ENCODE measurements around the gene EPHB2. TPM values are rescaled to one million over a fixed set of nuclear protein-coding genes. Genes with fewer than 3 reads are reported as not detected.

The EPHB2 gene
- total RNA-seq, 1 experiment from 2014 or later = 0.79 TPM

DNA sequence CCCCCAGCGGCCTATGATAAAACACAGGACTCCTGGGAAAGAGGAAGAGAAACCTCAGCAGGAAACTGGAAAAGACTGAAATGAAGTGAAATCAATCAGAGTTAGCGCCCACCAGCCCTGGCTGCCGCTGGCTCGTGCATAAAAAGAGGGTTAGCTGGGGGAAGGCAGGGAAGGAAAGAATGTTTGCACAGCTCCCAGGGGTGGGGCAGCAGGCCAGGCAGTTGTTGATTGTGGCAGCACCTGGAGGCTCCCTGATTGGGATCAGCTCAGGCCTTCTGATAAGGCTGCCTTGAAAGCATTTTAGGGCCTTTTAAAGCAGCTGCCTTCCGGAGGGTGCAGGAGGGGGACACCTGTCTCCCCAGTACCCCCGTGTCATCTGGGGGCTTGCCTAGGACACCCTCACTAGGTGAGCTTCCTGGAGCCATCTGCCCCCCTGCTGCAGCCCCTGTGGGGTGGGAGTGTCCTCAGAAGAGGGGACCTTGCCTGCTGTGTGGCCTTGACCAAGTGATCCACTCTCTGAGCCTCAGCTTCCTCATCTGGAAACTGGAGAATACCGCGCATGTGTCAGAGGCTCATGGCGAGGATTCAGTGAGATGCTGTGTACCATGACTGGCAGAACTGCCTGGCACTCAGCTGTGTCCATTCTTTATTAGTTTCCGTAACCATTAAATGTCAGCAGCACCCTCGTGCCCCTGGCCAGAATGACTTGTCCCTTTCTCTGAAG lies 6.6 kb downstream of the EPHB2 start:
- no peaks in the 10 kb centered on the region for H3K36me3 Mint-ChIP-seq (ENCODE audit: insufficient read depth, unreplicated experiment)
- ChIA-PET CTCF (interaction anchor here (0.7 to 5.7 kb wide), 2 partner anchors 9 to 13 kb away, joined by 4 to 32 read pairs; no protein-coding TSS in a partner anchor), POLR2A (no interaction called here)
- no peak overlapping the region for H3K4me3 Mint-ChIP-seq (ENCODE audit: unreplicated experiment)
- TF ChIP-seq CTCF (IDR thresholded peaks at IDR 0.05; ENCODE audit: unreplicated experiment) = no peak
- no peak for DNase-seq (ENCODE audit: unreplicated experiment)
- no peaks in the 10 kb centered on the region for H3K4me1 Mint-ChIP-seq (ENCODE audit: insufficient read depth, unreplicated experiment)
- no peaks in the 10 kb centered on the region for H3K9me3 Mint-ChIP-seq (ENCODE audit: unreplicated experiment)
- no peaks in the 10 kb centered on the region for H3K27me3 Mint-ChIP-seq (ENCODE audit: insufficient read depth, unreplicated experiment)
- no peak overlapping the region for H3K27ac Mint-ChIP-seq (ENCODE audit: low read depth, unreplicated experiment)
- no TSS peak for BruUV-seq (replicated peaks)
- intact Hi-C loops (cut with micrococcal nuclease) = no loop called here

DNA sequence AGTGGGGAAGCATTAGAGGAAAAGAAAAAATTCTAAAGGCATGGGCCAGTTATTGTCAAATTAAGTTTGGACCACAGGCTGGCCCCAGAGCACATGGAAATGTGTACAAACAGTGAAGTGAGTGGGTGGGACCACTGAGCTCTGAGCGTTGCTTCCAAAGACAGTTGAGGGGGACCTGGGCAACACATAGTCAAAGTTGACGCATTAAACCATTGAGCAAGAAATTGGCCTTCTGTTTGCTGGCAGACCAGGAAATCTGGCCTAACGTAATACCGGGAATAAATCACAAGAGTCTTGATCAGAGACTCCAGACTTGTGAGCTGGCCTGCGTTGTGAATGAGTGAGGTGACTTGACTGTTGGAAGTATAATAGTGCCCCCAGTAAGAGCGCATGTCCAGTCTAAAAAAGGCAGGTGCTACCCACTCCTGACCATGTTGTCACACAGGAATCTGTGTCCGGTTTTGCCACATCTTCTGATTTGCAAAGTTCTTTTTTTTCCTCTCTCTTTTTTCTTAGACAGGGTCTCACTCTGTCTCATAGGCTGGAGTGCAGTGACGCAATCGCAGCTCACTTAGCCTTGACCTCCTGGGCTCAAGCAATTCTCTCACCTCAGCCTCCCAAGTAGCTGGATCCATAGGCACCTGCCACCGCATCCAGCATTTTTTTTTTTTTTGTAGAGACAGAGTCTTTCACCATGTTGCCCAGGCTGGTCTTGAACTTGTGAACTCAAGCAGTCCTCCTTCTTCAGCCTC lies 10.7 kb downstream of the EPHB2 start:
- DNase-seq (ENCODE audit: unreplicated experiment) = no peak
- Mint-ChIP-seq H3K9me3 (ENCODE audit: unreplicated experiment) (no peaks in the 10 kb centered on the region), H3K4me1 (ENCODE audit: insufficient read depth, unreplicated experiment) (no peaks in the 10 kb centered on the region), H3K36me3 (ENCODE audit: insufficient read depth, unreplicated experiment) (no peaks in the 10 kb centered on the region), H3K4me3 (ENCODE audit: unreplicated experiment) (no peak overlapping the region), H3K27me3 (ENCODE audit: insufficient read depth, unreplicated experiment) (peaks cover 20% of the 10 kb centered on the region), H3K27ac (ENCODE audit: low read depth, unreplicated experiment) (no peak overlapping the region)
- intact Hi-C loops (cut with micrococcal nuclease) = no loop called here
- CTCF ChIA-PET = interaction anchor here (1.2 kb wide), 1 partner anchor 16 kb away, joined by 3 read pairs; no protein-coding TSS in a partner anchor
- no peak for TF ChIP-seq CTCF (IDR thresholded peaks at IDR 0.05; ENCODE audit: unreplicated experiment)
- no TSS peak for BruUV-seq (replicated peaks)
- POLR2A ChIA-PET = no interaction called here

DNA sequence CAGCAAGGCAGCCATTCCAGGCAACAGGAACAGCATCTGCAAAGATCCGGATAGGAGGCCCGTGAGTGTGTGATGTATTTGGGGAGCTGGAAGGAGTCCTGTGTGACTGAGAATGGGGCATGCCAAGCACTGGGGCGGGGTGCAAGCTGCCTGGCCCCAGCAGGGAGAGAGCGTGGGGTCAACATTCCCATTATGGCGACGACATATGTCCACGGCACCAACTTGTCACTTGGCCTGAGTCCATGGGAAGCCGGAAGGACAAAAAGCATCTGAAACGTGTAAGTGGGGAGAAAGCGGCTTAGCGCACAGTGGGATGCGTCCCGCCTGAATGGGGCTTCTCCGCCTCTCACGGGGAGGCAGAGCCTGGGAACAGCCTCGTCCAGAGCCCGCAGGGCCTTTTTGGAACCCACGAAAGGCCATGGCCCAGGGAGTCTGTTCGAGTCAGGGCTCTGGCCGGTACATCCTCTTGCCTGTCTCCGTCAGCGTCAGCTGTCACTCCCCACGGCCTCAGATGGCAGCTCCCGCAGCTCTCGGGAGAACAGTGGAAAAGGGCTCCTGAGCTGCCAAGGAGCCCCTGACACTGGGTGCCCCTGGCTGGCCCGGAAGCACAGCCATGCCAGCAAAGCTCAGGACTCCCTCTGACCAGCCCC lies 12.4 kb downstream of the EPHB2 start:
- H3K27ac Mint-ChIP-seq (ENCODE audit: low read depth, unreplicated experiment) = no peak overlapping the region
- DNase-seq (ENCODE audit: unreplicated experiment) = no peak
- H3K27me3 Mint-ChIP-seq (ENCODE audit: insufficient read depth, unreplicated experiment) = peaks cover 30% of the 10 kb centered on the region
- no peaks in the 10 kb centered on the region for H3K9me3 Mint-ChIP-seq (ENCODE audit: unreplicated experiment)
- POLR2A ChIA-PET = no interaction called here
- CTCF ChIA-PET = interaction anchor here (1.3 kb wide), 1 partner anchor 139 kb away, joined by 3 read pairs; no protein-coding TSS in a partner anchor
- no peaks in the 10 kb centered on the region for H3K4me1 Mint-ChIP-seq (ENCODE audit: insufficient read depth, unreplicated experiment)
- no peak for TF ChIP-seq CTCF (IDR thresholded peaks at IDR 0.05; ENCODE audit: unreplicated experiment)
- H3K36me3 Mint-ChIP-seq (ENCODE audit: insufficient read depth, unreplicated experiment) = no peaks in the 10 kb centered on the region
- intact Hi-C loops (cut with micrococcal nuclease) = no loop called here
- H3K4me3 Mint-ChIP-seq (ENCODE audit: unreplicated experiment) = no peak overlapping the region
- no TSS peak for BruUV-seq (replicated peaks)

GRCh38 chr1:22727873-22728272 lies 17.2 kb downstream of the EPHB2 start:
- intact Hi-C loops (cut with micrococcal nuclease) = no loop called here
- H3K27ac Mint-ChIP-seq (ENCODE audit: low read depth, unreplicated experiment) = no peak overlapping the region
- H3K4me1 Mint-ChIP-seq (ENCODE audit: insufficient read depth, unreplicated experiment) = no peaks in the 10 kb centered on the region
- CTCF ChIA-PET = interaction anchor here (0.7 kb wide), 1 partner anchor 30 kb away, joined by 4 read pairs; no protein-coding TSS in a partner anchor
- peaks cover 30% of the 10 kb centered on the region for H3K27me3 Mint-ChIP-seq (ENCODE audit: insufficient read depth, unreplicated experiment)
- POLR2A ChIA-PET = no interaction called here
- no peak for TF ChIP-seq CTCF (IDR thresholded peaks at IDR 0.05; ENCODE audit: unreplicated experiment)
- no peaks in the 10 kb centered on the region for H3K9me3 Mint-ChIP-seq (ENCODE audit: unreplicated experiment)
- H3K36me3 Mint-ChIP-seq (ENCODE audit: insufficient read depth, unreplicated experiment) = no peaks in the 10 kb centered on the region
- DNase-seq (ENCODE audit: unreplicated experiment) = no peak
- BruUV-seq (replicated peaks) = no TSS peak
- H3K4me3 Mint-ChIP-seq (ENCODE audit: unreplicated experiment) = no peak overlapping the region

Data from MCF 10A (cell line).